Caco-2 (cell line): ENCODE measurements around the gene ANKDD1B. TPM values are rescaled to one million over a fixed set of nuclear protein-coding genes. Genes with fewer than 3 reads are reported as not detected.

ENCODE experiments used
- BruUV-seq: library from RNA; stranded (reverse); fragments of 400-500 nt; replicated peaks from 2 replicates; lab custom pipeline; 2021; lab: Mats Ljungman, UMichigan
- CTCF ChIA-PET: fragments of 300-600 bp; sonication (Branson Sonifier 250); formaldehyde crosslinking; loops from one replicate; lab custom pipeline; 2022; ENCODE audit warnings: antibody characterized with exemption; lab: Charles Lee
- POLR2A ChIA-PET: fragments of 300-600 bp; sonication (Branson Sonifier 250); formaldehyde crosslinking; loops from one replicate; lab custom pipeline; 2022; ENCODE audit warnings: antibody characterized with exemption; lab: Charles Lee
- DNase-seq, 2 experiments: peaks; one replicate each; pipeline versions ENCODE4 v3.0.0 to v3.0.0-alpha.2; 2020 to 2022
- H3K27me3 ChIP-seq: replicated peaks from 2 replicates; pipeline ENCODE4 v1.6.0; 2011; ENCODE audit warnings: low read length; ENCODE audit not compliant: control insufficient read depth, insufficient read depth
- H3K36me3 ChIP-seq: 2 replicates; pipeline ENCODE4 v1.5.1; 2011; ENCODE audit warnings: low read length; ENCODE audit not compliant: control insufficient read depth, insufficient read depth
- H3K4me1 ChIP-seq: fragments of 250-450 bp; sonication (Bioruptor Pico); 2 replicates; pipeline ENCODE4 v1.5.1; 2020; ENCODE audit warnings: mild to moderate bottlenecking
- H3K4me3 ChIP-seq: 2 replicates; pipeline ENCODE4 v1.5.1; 2011; ENCODE audit warnings: low read depth, mild to moderate bottlenecking, control low read depth, low read length
- H3K9me3 ChIP-seq: fragments of 250-450 bp; sonication (Bioruptor Pico); 2 replicates; pipeline ENCODE4 v1.5.1; 2020; ENCODE audit warnings: mild to moderate bottlenecking, moderate library complexity
- H3K27ac Mint-ChIP-seq: one replicate; pipeline ENCODE4 v1.8.0; 2022; ENCODE audit warnings: mixed read lengths; ENCODE audit not compliant: unreplicated experiment
- H3K27me3 Mint-ChIP-seq: one replicate; pipeline ENCODE4 v1.8.0; 2022; ENCODE audit warnings: mixed read lengths; ENCODE audit not compliant: insufficient read depth, unreplicated experiment
- H3K36me3 Mint-ChIP-seq: one replicate; pipeline ENCODE4 v1.8.0; 2022; ENCODE audit warnings: mild to moderate bottlenecking, mixed read lengths; ENCODE audit not compliant: insufficient read depth, unreplicated experiment
- H3K4me1 Mint-ChIP-seq: one replicate; pipeline ENCODE4 v1.8.0; 2022; ENCODE audit warnings: low read depth, mixed read lengths; ENCODE audit not compliant: unreplicated experiment
- H3K4me3 Mint-ChIP-seq: one replicate; pipeline ENCODE4 v1.8.0; 2022; ENCODE audit warnings: mild to moderate bottlenecking, moderate library complexity, mixed read lengths; ENCODE audit not compliant: unreplicated experiment
- H3K9me3 Mint-ChIP-seq: one replicate; pipeline ENCODE4 v1.8.0; 2022; ENCODE audit warnings: mixed read lengths; ENCODE audit not compliant: unreplicated experiment
- intact Hi-C: fragments of 100-400 bp; cut with micrococcal nuclease; formaldehyde crosslinking; loops from one replicate; pipeline ENCODE4 v1.10.0; 2022; ENCODE audit not compliant: unreplicated experiment
- total RNA-seq: library from RNA; stranded (reverse); gene quantifications from 2 replicates; pipeline ENCODE4 v1.2.3, GENCODE V29; 2022
- TF ChIP-seq, protein P1 (sequence below), 2 experiments: fragments of 200-600 bp in 1 of 2; IDR thresholded peaks; 1 replicate in 1 of 2; 2 replicates in 1 of 2; pipeline versions ENCODE4 v1.5.1 to v1.8.0; 2011 to 2022; ENCODE audit warnings: antibody characterized with exemption in 1 of 2, control low read depth in 1 of 2, inconsistent platforms in 1 of 2, low read depth in 1 of 2, low read length in 1 of 2, mild to moderate bottlenecking in 1 of 2, moderate library complexity in 1 of 2; ENCODE audit not compliant: insufficient read depth in 1 of 2, severe bottlenecking in 1 of 2, unreplicated experiment in 1 of 2

ANKDD1B gene
- total RNA-seq, 1 experiment from 2014 or later, result 0.88 TPM

DNA sequence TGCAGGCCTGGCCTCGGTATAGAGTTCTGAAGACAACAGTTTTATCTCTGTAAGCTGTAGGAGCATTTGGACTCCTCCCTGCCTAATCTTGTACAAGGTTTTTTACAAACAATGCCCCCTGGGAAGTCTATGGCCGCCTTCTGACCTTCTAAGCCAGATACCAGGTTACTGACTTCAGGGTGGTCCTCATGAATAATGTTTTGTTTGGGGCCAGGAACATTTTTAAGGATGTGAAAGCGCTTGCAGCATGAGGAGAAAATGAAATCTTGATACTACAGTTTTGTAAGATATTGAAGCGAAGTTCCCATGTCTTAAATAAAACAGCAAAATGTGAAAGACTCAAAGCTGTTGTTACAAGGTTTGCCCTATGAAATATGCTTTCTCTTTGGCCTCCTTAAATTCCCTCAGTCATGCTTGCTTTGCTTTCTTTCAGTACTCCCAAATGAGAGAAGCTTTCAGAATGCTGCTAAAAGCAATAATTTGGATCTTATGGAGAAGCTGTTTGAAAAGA lies 5.2 kb downstream of the ANKDD1B start:
- H3K27me3 Mint-ChIP-seq, result no peaks in the 10 kb centered on the region
- no peak overlapping the region for H3K4me3 ChIP-seq
- no peaks in the 10 kb centered on the region for H3K27me3 ChIP-seq
- H3K36me3 ChIP-seq, result no peaks in the 10 kb centered on the region
- peak overlapping the region; percentile 58 for H3K4me3 Mint-ChIP-seq
- DNase-seq, result no peak
- H3K36me3 Mint-ChIP-seq, result no peaks in the 10 kb centered on the region
- peaks cover 92% of the 10 kb centered on the region for H3K4me1 ChIP-seq
- BruUV-seq, result no TSS peak
- peaks cover 43% of the 10 kb centered on the region for H3K4me1 Mint-ChIP-seq
- ChIA-PET POLR2A (no interaction called here), CTCF (interaction anchor here (1.7 kb wide), 1 partner anchor 64 kb away, joined by 3 read pairs; no protein-coding TSS in a partner anchor)
- TF ChIP-seq, protein P1, sequence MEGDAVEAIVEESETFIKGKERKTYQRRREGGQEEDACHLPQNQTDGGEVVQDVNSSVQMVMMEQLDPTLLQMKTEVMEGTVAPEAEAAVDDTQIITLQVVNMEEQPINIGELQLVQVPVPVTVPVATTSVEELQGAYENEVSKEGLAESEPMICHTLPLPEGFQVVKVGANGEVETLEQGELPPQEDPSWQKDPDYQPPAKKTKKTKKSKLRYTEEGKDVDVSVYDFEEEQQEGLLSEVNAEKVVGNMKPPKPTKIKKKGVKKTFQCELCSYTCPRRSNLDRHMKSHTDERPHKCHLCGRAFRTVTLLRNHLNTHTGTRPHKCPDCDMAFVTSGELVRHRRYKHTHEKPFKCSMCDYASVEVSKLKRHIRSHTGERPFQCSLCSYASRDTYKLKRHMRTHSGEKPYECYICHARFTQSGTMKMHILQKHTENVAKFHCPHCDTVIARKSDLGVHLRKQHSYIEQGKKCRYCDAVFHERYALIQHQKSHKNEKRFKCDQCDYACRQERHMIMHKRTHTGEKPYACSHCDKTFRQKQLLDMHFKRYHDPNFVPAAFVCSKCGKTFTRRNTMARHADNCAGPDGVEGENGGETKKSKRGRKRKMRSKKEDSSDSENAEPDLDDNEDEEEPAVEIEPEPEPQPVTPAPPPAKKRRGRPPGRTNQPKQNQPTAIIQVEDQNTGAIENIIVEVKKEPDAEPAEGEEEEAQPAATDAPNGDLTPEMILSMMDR (IDR thresholded peaks at IDR 0.05; ENCODE audit: insufficient read depth in 1 of 2, low read depth in 1 of 2, low read length in 1 of 2, severe bottlenecking in 1 of 2, unreplicated experiment in 1 of 2), result no peak
- H3K27ac Mint-ChIP-seq, result no peak overlapping the region
- no peaks in the 10 kb centered on the region for H3K9me3 Mint-ChIP-seq
- H3K9me3 ChIP-seq, result no peaks in the 10 kb centered on the region
- intact Hi-C loops, result loop anchor here (2.0 to 5.0 kb wide), 2 partner anchors 54 to 94 kb away; no protein-coding TSS in a partner anchor

DNA sequence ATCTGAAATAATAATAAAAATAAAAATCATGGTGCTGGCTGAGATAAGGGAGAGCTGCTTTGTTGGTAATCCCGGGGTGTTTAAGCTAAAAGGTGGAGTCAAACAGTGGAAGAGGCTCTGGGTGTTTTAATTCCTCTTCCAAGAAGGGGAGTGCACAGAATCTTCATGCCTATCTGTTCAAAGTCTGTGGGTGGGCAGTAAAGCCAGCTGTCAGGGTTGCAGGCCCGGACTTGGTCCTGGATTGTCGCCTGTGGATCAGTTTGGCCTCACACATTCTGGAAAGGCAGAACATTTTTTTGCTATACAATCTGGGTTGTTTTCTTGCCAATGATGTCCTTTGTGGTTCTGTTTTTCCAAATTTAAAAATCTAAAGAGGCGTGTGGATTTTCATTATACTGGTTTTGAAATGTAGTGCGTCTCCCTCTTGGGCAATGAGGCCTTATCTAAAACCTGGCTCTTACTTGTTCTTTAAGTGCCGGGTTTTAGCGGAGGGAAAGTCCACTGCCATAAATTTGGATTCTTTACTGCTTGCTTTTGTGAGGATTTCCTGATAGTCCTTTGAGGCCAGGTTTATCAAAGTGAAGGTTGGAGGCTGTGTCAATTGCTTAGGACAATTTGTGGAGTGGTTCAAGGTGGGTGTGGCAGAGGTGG lies 5.8 kb downstream of the ANKDD1B start:
- BruUV-seq, result no TSS peak
- H3K27me3 Mint-ChIP-seq, result no peaks in the 10 kb centered on the region
- no peaks in the 10 kb centered on the region for H3K36me3 Mint-ChIP-seq
- intact Hi-C loops, result loop anchor here (2.0 to 5.0 kb wide), 2 partner anchors 54 to 95 kb away; no protein-coding TSS in a partner anchor
- peaks cover 43% of the 10 kb centered on the region for H3K4me1 Mint-ChIP-seq
- no peaks in the 10 kb centered on the region for H3K27me3 ChIP-seq
- H3K4me1 ChIP-seq, result peaks cover 98% of the 10 kb centered on the region
- peak; percentile 60 to 72 for DNase-seq
- no peaks in the 10 kb centered on the region for H3K9me3 ChIP-seq
- H3K9me3 Mint-ChIP-seq, result no peaks in the 10 kb centered on the region
- TF ChIP-seq, protein P1 (IDR thresholded peaks at IDR 0.05; ENCODE audit: insufficient read depth in 1 of 2, low read depth in 1 of 2, low read length in 1 of 2, severe bottlenecking in 1 of 2, unreplicated experiment in 1 of 2), result no peak
- H3K4me3 ChIP-seq, result no peak overlapping the region
- no peak overlapping the region for H3K27ac Mint-ChIP-seq
- CTCF ChIA-PET, result interaction anchor here (0.8 to 1.7 kb wide), 2 partner anchors 10 to 64 kb away, joined by 3 to 4 read pairs; no protein-coding TSS in a partner anchor
- POLR2A ChIA-PET, result no interaction called here
- no peaks in the 10 kb centered on the region for H3K36me3 ChIP-seq
- peak overlapping the region; percentile 58 for H3K4me3 Mint-ChIP-seq

DNA sequence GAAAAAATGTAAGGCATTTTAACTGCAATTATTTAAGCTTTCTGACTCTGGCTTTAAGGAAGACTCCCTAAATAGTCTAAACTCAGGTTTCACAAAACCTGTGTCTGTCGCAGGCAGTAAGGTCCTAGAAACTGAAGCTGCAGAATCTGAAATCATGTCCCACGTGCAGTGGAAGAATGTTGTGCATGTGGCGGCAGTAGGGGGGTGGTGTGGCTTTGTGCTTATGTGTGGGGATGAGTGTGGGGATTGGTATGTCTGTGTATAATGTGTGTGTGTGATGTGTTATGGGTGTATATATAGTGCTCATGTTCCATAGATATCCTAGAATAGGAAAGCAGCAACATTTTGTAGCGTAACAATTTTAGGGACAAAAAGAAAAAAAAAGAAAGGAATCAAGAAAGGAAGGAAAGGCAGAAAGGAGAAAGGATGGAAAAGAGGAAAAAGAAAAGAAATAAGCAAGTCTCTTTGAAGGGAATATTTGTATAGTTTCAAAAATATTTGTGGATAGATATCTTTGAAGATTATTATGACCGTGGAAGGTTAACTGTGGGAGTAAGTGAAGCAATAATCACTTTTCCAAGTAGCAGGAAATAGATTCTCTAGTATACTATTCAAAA lies 6.6 kb downstream of the ANKDD1B start:
- Histone ChIP-seq H3K4me1 (peaks cover 100% of the 10 kb centered on the region), H3K4me3 (no peak overlapping the region), H3K27me3 (no peaks in the 10 kb centered on the region), H3K9me3 (no peaks in the 10 kb centered on the region), H3K36me3 (no peaks in the 10 kb centered on the region)
- peaks cover 43% of the 10 kb centered on the region for H3K4me1 Mint-ChIP-seq
- no peak overlapping the region for H3K27ac Mint-ChIP-seq
- TF ChIP-seq, protein P1 (IDR thresholded peaks at IDR 0.05; ENCODE audit: insufficient read depth in 1 of 2, low read depth in 1 of 2, low read length in 1 of 2, severe bottlenecking in 1 of 2, unreplicated experiment in 1 of 2), result no peak
- no TSS peak for BruUV-seq
- peak; percentile 35 to 57 for DNase-seq
- intact Hi-C loops, result loop anchor here (2.0 to 5.0 kb wide), 2 partner anchors 53 to 96 kb away; no protein-coding TSS in a partner anchor
- no peaks in the 10 kb centered on the region for H3K9me3 Mint-ChIP-seq
- POLR2A ChIA-PET, result no interaction called here
- no peaks in the 10 kb centered on the region for H3K27me3 Mint-ChIP-seq
- H3K36me3 Mint-ChIP-seq, result no peaks in the 10 kb centered on the region
- H3K4me3 Mint-ChIP-seq, result peak overlapping the region; percentile 58
- CTCF ChIA-PET, result interaction anchor here (0.8 to 1.7 kb wide), 2 partner anchors 11 to 63 kb away, joined by 3 to 4 read pairs; no protein-coding TSS in a partner anchor
